HEK293 (cell line): Measurements from ENCODE around the gene ZFR.

Experiments used
- CTCF ChIP-seq: fragments of 450-650 bp; formaldehyde crosslinking; IDR thresholded peaks from 2 replicates; pipeline ENCODE4 v1.5.1; 2016; ENCODE audit warnings: missing biosample characterization, missing genetic modification characterization
- HOXA7 ChIP-seq: sonication (generic); formaldehyde crosslinking; IDR thresholded peaks from 2 replicates; pipeline ENCODE4 v1.8.1; 2022; ENCODE audit warnings: missing genetic modification reagents, borderline replicate concordance
- KLF8 ChIP-seq: fragments of 450-650 bp; formaldehyde crosslinking; IDR thresholded peaks from 2 replicates; pipeline ENCODE4 v1.5.1; 2016; ENCODE audit warnings: missing biosample characterization, missing genetic modification characterization
- ZBTB17 ChIP-seq: fragments of 450-650 bp; formaldehyde crosslinking; IDR thresholded peaks from 2 replicates; pipeline ENCODE4 v1.5.1; 2016; ENCODE audit warnings: missing biosample characterization, missing genetic modification characterization
- ZFP37 ChIP-seq: fragments of 450-650 bp; formaldehyde crosslinking; IDR thresholded peaks from 2 replicates; pipeline ENCODE4 v1.5.1; 2016; ENCODE audit warnings: missing biosample characterization, missing genetic modification characterization
- ZFP41 ChIP-seq: fragments of 450-650 bp; formaldehyde crosslinking; IDR thresholded peaks from 2 replicates; pipeline ENCODE4 v1.5.1; 2016; ENCODE audit warnings: missing biosample characterization, missing genetic modification characterization, borderline replicate concordance
- ZNF114 ChIP-seq: fragments of 450-650 bp; formaldehyde crosslinking; IDR thresholded peaks from 2 replicates; pipeline ENCODE4 v1.5.0; 2017; ENCODE audit warnings: missing biosample characterization, missing genetic modification characterization
- ZNF2 ChIP-seq: fragments of 450-650 bp; formaldehyde crosslinking; IDR thresholded peaks from 2 replicates; pipeline ENCODE4 v1.5.1; 2016; ENCODE audit warnings: missing biosample characterization, missing genetic modification characterization
- ZNF223 ChIP-seq: fragments of 450-650 bp; formaldehyde crosslinking; IDR thresholded peaks from 2 replicates; pipeline ENCODE4 v1.5.1; 2016; ENCODE audit warnings: missing biosample characterization, missing genetic modification characterization
- ZNF302 ChIP-seq: fragments of 450-650 bp; formaldehyde crosslinking; IDR thresholded peaks from 2 replicates; pipeline ENCODE4 v1.5.1; 2016; ENCODE audit warnings: missing biosample characterization, missing genetic modification characterization, low read depth
- ZNF335 ChIP-seq: fragments of 450-650 bp; formaldehyde crosslinking; conservative IDR thresholded peaks from 2 replicates; pipeline ENCODE4 v1.5.1; 2016; ENCODE audit warnings: missing biosample characterization, missing genetic modification characterization
- ZNF341 ChIP-seq: fragments of 450-650 bp; formaldehyde crosslinking; IDR thresholded peaks from 2 replicates; pipeline ENCODE4; 2016; ENCODE audit warnings: low read depth, missing biosample characterization, missing genetic modification characterization
- ZNF449 ChIP-seq: fragments of 450-650 bp; formaldehyde crosslinking; IDR thresholded peaks from 2 replicates; pipeline ENCODE4 v1.5.1; 2017; ENCODE audit warnings: missing biosample characterization, mild to moderate bottlenecking, missing genetic modification characterization, moderate library complexity
- ZNF561 ChIP-seq: fragments of 450-650 bp; IDR thresholded peaks from 2 replicates; pipeline ENCODE4 v1.5.1; 2018; ENCODE audit warnings: missing biosample characterization, missing genetic modification characterization, borderline replicate concordance
- ZNF654 ChIP-seq: fragments of 450-650 bp; formaldehyde crosslinking; IDR thresholded peaks from 2 replicates; pipeline ENCODE4 v1.5.1; 2016; ENCODE audit warnings: low read depth, missing biosample characterization, missing genetic modification characterization
- ZNF76 ChIP-seq: fragments of 450-650 bp; formaldehyde crosslinking; IDR thresholded peaks from 2 replicates; pipeline ENCODE4; 2016; ENCODE audit warnings: low read depth, missing biosample characterization, missing genetic modification characterization, borderline replicate concordance
- ZNF768 ChIP-seq: fragments of 450-650 bp; formaldehyde crosslinking; IDR thresholded peaks from 2 replicates; pipeline ENCODE4 v1.5.1; 2018; ENCODE audit warnings: missing biosample characterization, mild to moderate bottlenecking, missing genetic modification characterization
- TF ChIP-seq, protein P1 (sequence below): fragments of 450-650 bp; formaldehyde crosslinking; IDR thresholded peaks from 2 replicates; pipeline ENCODE4 v1.5.1; 2016; ENCODE audit warnings: missing biosample characterization, missing genetic modification characterization, low read depth
- TF ChIP-seq, protein P2 (sequence below): fragments of 450-650 bp; formaldehyde crosslinking; IDR thresholded peaks from 2 replicates; pipeline ENCODE4 v1.5.1; 2016; ENCODE audit warnings: missing biosample characterization, missing genetic modification characterization
- TF ChIP-seq, protein P3 (sequence below): fragments of 450-650 bp; formaldehyde crosslinking; IDR thresholded peaks from 2 replicates; pipeline ENCODE4 v1.5.1; 2016; ENCODE audit warnings: missing biosample characterization, missing genetic modification characterization
- TF ChIP-seq, protein P4 (sequence below): fragments of 450-650 bp; formaldehyde crosslinking; IDR thresholded peaks from 2 replicates; pipeline ENCODE4 v1.5.1; 2017; ENCODE audit warnings: missing biosample characterization, missing genetic modification characterization
- TF ChIP-seq, protein P5 (sequence below): fragments of 450-650 bp; formaldehyde crosslinking; conservative IDR thresholded peaks from 2 replicates; pipeline ENCODE4 v1.5.1; 2016; ENCODE audit warnings: low read depth, missing biosample characterization, missing genetic modification characterization

The ZFR gene

GRCh38 chr5:32489791-32490562 lies 45.4 kb upstream of the ZFR start (continued):
- TF ChIP-seq, protein P1, sequence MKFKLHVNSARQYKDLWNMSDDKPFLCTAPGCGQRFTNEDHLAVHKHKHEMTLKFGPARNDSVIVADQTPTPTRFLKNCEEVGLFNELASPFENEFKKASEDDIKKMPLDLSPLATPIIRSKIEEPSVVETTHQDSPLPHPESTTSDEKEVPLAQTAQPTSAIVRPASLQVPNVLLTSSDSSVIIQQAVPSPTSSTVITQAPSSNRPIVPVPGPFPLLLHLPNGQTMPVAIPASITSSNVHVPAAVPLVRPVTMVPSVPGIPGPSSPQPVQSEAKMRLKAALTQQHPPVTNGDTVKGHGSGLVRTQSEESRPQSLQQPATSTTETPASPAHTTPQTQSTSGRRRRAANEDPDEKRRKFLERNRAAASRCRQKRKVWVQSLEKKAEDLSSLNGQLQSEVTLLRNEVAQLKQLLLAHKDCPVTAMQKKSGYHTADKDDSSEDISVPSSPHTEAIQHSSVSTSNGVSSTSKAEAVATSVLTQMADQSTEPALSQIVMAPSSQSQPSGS = peak; percentile 93
- peak; percentile 94 for TF ChIP-seq ZNF654 (tag by site-specific recombination)
- TF ChIP-seq CTCF (tag by site-specific recombination) = peak; percentile 73
- TF ChIP-seq, protein P2, sequence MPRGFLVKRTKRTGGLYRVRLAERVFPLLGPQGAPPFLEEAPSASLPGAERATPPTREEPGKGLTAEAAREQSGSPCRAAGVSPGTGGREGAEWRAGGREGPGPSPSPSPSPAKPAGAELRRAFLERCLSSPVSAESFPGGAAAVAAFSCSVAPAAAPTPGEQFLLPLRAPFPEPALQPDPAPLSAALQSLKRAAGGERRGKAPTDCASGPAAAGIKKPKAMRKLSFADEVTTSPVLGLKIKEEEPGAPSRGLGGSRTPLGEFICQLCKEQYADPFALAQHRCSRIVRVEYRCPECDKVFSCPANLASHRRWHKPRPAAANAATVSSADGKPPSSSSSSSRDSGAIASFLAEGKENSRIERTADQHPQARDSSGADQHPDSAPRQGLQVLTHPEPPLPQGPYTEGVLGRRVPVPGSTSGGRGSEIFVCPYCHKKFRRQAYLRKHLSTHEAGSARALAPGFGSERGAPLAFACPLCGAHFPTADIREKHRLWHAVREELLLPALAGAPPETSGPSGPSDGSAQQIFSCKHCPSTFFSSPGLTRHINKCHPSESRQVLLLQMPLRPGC = peak; percentile 52; the same call in 1 of the 2 replicates
- TF ChIP-seq, protein P3, sequence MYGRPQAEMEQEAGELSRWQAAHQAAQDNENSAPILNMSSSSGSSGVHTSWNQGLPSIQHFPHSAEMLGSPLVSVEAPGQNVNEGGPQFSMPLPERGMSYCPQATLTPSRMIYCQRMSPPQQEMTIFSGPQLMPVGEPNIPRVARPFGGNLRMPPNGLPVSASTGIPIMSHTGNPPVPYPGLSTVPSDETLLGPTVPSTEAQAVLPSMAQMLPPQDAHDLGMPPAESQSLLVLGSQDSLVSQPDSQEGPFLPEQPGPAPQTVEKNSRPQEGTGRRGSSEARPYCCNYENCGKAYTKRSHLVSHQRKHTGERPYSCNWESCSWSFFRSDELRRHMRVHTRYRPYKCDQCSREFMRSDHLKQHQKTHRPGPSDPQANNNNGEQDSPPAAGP (tag by site-specific recombination) = peak; percentile 55; the same call in 1 of the 2 replicates
- TF ChIP-seq ZNF341 = peak; percentile 34; the same call in 1 of the 2 replicates
- peak; percentile 55 for TF ChIP-seq ZNF335
- TF ChIP-seq ZNF223 (tag by site-specific recombination) = no peak
- TF ChIP-seq, protein P4, sequence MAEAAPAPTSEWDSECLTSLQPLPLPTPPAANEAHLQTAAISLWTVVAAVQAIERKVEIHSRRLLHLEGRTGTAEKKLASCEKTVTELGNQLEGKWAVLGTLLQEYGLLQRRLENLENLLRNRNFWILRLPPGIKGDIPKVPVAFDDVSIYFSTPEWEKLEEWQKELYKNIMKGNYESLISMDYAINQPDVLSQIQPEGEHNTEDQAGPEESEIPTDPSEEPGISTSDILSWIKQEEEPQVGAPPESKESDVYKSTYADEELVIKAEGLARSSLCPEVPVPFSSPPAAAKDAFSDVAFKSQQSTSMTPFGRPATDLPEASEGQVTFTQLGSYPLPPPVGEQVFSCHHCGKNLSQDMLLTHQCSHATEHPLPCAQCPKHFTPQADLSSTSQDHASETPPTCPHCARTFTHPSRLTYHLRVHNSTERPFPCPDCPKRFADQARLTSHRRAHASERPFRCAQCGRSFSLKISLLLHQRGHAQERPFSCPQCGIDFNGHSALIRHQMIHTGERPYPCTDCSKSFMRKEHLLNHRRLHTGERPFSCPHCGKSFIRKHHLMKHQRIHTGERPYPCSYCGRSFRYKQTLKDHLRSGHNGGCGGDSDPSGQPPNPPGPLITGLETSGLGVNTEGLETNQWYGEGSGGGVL = peak; percentile 55; the same call in 1 of the 2 replicates
- peak; percentile 42; the same call in 1 of the 2 replicates for TF ChIP-seq ZFP37 (tag by site-specific recombination)
- 0 out of 2 replicates have a peak, but pooled peaks have one; percentile 20 for TF ChIP-seq KLF8 (tag by site-specific recombination)
- TF ChIP-seq ZNF114 (tag by site-specific recombination) = no peak
- TF ChIP-seq ZNF2 = peak; percentile 85
- TF ChIP-seq HOXA7 (CRISPR knock-in tag) = no peak
- TF ChIP-seq, protein P5, sequence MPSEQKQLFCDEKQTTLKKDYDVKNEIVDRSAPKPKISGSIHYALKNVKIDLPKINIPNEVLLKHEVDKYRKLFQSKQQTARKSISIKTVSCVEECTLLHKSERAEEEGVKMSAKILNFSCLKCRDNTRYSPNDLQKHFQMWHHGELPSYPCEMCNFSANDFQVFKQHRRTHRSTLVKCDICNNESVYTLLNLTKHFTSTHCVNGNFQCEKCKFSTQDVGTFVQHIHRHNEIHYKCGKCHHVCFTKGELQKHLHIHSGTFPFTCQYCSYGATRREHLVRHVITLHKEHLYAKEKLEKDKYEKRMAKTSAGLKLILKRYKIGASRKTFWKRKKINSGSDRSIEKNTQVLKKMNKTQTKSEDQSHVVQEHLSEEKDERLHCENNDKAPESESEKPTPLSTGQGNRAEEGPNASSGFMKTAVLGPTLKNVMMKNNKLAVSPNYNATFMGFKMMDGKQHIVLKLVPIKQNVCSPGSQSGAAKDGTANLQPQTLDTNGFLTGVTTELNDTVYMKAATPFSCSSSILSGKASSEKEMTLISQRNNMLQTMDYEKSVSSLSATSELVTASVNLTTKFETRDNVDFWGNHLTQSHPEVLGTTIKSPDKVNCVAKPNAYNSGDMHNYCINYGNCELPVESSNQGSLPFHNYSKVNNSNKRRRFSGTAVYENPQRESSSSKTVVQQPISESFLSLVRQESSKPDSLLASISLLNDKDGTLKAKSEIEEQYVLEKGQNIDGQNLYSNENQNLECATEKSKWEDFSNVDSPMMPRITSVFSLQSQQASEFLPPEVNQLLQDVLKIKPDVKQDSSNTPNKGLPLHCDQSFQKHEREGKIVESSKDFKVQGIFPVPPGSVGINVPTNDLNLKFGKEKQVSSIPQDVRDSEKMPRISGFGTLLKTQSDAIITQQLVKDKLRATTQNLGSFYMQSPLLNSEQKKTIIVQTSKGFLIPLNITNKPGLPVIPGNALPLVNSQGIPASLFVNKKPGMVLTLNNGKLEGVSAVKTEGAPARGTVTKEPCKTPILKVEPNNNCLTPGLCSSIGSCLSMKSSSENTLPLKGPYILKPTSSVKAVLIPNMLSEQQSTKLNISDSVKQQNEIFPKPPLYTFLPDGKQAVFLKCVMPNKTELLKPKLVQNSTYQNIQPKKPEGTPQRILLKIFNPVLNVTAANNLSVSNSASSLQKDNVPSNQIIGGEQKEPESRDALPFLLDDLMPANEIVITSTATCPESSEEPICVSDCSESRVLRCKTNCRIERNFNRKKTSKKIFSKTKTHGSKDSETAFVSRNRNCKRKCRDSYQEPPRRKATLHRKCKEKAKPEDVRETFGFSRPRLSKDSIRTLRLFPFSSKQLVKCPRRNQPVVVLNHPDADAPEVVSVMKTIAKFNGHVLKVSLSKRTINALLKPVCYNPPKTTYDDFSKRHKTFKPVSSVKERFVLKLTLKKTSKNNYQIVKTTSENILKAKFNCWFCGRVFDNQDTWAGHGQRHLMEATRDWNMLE (tag by site-specific recombination) = peak; percentile 51; the same call in 1 of the 2 replicates
- TF ChIP-seq ZNF76 = peak; percentile 53; the same call in 1 of the 2 replicates
- TF ChIP-seq ZNF561 = peak; percentile 70; the same call in 1 of the 2 replicates
- peak; percentile 47 for TF ChIP-seq ZBTB17 (tag by site-specific recombination)
- TF ChIP-seq ZNF449 = peak; percentile 59; the same call in 1 of the 2 replicates
- no peak for TF ChIP-seq ZFP41 (tag by site-specific recombination)
- TF ChIP-seq ZNF768 (tag by site-specific recombination) = no peak
- no peak for TF ChIP-seq ZNF302 (tag by site-specific recombination)
